T-helper 22 cell (primary cell): Measurements from ENCODE around the gene CAMSAP2.
A peak's percentile ranks its signal among the peaks of the same experiment; 100 is the strongest.

Experiments used
- DNase-seq: peaks from one replicate; pipeline ENCODE4 v3.0.0-alpha.2; 2020; ENCODE audit warnings: low read depth

The CAMSAP2 gene

DNA sequence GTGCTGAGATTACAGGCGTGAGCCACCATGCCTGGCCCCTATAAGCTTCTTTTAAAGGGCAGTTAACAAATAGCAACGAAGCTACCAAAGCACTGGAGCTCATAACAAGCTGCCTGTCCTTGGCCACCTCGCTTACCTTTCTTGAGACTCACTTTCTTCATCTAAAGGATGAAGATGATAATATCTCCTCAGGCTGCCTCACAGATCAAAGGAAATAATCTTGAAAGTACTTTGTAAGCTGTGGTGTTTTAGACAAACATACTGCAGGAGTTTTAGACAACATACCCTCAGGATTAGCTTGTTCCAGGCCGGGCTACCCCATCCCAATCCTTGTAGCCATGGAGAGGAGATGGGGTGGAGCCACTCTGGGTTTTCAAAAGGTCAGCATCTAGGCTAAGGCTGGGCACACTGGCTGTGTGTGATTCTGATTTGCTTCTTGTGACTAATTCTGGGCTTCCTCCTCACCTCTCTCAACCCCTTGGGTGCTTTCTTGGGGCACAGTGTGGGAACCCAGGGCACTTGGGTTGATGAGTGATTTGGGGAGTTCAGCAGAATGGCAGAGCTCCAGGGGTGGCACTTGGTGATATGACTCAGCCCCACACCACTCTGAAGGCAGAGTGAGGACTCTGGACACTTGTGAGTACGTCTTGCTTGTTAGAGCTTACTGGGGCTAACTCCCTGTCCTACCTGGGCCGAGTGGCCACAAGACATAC lies 139.3 kb downstream of the CAMSAP2 start:
- DNase-seq = peak; percentile 21

- DNase-seq = no peak
Observed at GRCh38 chr1:200880212-200880611, 141.5 kb downstream of the CAMSAP2 start.

DNA sequence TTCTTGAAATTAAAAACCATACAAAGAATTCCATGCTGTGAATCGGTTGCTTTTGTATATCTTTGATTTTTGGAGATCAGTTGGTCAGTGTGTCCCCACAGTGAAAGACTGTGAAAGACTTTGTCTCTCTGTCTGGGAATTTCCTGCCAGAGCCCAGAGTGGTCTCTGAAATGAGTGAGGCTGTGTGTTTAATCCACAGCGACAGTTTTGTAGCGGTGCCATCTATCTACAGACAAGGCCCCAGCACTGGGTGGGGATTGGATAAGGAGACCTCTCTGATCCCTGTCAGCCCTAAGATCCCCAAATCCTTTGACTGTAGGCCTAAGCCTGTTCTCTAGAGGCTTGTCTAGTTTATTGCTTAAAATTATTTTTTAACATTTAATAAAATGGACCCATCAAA lies 144.4 kb downstream of the CAMSAP2 start:
- no peak for DNase-seq

DNA sequence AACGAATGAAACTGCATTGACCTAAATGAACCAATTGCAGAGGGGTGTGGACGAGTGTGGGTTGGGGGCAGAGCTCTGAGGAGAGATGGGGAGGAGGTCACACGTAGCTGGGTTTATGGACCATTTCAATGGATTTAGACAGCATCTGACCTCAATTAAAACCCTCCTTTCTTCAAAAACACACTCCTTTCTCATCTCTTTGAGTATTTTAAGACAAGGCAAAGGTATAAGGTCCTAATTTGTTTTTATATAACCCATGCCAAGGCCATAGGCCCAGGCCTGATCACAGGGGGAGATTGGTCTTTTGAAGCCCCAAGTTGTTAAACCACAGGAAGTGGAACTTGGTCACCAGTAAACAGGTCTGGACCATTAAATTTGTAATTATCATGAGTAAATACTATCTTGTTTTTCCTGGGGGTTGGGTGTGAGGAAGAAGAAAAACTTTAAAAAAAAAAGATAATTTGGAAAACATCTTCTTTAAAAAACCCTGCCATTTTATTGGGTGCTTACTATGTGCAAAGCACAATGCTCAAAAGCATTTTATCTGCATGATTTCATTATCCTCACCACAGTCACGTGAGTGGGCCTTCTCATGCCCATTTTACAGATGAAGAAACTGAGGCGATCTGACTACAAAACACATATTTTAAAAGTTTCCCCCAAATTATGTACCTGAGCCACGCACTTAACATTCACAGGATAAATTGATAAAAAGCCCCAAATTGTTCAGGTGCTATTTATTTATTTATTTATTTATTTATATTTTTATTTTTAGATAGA lies 147.1 kb downstream of the CAMSAP2 start:
- no peak for DNase-seq

DNA sequence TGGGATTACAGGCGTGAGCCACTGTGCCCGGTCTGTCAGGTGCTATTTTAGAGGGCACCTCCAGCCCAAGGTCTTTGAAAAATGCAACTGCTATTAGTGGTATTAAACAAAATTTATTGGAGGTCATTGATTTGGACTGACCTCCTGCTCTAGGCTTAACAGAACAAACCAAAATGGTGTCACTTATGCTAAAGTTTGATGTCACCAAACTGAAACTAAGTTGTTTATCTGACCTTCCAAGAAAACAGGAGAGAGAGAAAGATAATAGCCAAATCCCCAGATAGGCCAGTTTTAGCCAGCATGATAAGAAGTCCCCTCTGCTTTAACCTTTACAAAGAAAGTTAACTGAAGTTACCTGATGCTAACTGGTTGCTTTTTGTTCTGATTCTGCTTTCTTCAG lies 147.9 kb downstream of the CAMSAP2 start:
- no peak for DNase-seq

DNA sequence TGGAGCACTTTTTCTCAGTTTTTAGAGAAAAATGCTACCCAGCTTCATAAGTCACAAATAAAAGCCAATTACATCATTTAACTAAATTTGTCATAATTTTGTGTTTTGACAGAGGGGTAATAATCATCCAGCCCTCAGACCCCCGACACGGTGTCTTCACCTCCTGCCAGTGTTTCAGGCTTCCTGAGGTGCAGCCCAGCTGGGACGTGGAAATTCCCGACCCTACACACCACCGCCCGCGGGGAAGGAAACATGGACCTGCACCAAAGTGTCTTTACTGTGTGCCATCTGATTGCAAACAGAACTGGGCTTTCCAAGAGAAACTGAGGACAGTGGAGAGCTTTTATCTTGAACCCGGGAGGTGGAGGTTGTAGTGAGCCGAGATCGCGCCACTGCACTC lies 148.3 kb downstream of the CAMSAP2 start:
- no peak for DNase-seq

DNA sequence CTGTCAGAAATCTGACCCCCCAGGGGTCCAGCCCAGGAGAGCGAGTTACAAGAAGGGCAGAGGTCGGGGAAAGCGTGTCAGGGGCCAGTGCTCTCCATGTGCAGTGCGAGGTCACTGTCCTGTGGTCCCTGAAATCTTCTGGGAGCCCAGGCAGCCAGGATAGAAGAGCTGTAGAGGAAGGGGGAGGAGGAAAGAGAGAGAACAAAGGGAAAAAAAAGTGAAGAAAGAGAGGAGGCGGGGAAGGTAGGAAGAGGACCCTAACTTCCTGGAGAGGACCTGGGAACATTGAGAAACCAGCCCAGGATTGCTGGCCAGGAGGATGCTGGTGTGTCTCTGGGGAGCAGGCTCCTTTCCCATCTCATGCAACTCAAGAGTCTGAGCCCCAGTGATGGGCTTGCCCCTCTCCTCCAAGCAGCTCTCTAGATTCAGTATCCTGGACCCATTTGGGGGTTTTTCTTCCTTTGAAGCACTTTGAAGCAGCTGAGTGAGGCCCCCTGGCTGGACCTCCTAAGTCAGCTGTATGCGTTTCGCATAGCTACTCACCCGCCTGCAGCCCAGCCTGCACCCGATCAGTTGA lies 149.2 kb downstream of the CAMSAP2 start:
- no peak for DNase-seq

GRCh38 chr1:200888349-200888838 lies 149.7 kb downstream of the CAMSAP2 start:
- peak; percentile 43 for DNase-seq

DNA sequence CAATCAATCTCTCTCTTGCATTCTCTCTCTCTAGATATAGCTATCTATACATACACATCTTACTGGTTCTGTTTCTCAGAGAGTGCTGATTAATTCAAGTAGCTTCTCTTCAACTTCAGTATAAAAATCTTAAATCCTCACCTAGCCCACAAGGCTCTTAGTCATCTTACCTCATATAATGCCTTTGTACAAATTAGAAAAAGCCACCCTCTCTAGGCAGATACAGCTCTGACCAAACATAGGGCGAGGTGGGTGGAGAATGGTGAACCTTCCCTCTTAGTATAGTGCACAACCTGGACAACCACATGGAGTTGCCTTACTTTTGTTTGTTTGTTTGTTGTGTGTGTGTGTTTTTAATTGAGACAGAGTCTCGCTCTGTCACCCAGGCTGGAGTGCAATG lies 150.9 kb downstream of the CAMSAP2 start:
- no peak for DNase-seq

DNA sequence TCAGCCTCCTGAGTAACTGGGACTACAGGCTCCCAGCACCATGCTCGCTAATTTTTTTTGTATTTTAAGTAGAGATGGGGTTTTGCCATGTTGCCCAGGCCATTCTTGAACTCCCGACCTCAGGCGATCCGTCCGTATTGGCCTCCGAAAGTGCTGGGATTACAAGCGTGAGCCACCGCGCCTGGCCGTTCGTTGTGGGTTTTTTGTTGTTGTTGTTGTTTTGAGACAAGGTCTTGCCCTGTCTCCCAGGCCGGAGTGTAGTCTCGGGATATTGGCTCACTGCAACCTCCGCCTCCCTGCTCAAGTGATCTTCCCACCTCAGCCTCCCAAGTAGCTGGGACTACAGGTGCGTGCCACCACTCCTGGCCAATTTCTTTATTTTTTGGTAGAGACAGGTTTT lies 151.3 kb downstream of the CAMSAP2 start:
- DNase-seq = no peak

GRCh38 chr1:200890818-200891773 lies 152.4 kb downstream of the CAMSAP2 start:
- DNase-seq = no peak

DNA sequence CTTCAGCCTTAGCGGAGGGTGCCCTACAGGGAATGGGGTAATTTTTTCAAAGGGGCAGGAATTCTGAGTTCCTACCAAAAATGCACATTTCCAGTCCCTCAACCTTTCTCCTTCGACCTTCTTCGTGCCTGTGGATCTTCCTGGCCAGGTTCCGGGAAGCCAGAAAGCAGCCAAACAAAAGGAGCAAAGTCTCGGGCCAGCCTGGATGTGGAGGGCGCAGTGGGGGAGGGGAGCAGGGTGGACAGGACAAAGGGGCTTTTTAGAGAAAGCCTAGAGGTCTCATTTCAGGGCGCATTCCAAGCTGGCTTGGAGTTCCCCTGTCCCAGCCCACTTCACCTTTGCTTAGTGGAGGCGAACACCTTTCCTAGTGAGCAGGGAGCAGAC lies 153.1 kb downstream of the CAMSAP2 start:
- no peak for DNase-seq

DNA sequence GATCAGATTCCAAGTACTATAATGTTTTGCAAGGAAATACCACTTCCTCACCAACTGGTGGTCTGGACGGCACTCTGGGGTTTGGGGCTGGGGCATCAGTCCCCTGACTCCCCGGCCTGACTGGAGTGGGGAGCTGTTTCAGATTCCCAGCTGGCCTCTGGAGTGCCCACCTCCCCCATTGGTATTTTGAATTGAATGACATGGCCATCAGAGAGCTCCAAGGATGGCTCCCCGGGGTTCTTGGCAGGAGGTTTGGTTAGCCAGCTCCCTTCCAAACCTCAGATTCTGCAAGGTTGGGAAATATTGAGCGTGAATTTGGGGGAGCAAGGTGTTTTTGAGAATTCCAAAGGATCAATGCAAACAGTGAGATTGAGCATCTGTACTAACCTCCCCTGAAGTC lies 153.9 kb downstream of the CAMSAP2 start:
- DNase-seq = no peak

GRCh38 chr1:200892958-200893357 lies 154.3 kb downstream of the CAMSAP2 start:
- no peak for DNase-seq

DNA sequence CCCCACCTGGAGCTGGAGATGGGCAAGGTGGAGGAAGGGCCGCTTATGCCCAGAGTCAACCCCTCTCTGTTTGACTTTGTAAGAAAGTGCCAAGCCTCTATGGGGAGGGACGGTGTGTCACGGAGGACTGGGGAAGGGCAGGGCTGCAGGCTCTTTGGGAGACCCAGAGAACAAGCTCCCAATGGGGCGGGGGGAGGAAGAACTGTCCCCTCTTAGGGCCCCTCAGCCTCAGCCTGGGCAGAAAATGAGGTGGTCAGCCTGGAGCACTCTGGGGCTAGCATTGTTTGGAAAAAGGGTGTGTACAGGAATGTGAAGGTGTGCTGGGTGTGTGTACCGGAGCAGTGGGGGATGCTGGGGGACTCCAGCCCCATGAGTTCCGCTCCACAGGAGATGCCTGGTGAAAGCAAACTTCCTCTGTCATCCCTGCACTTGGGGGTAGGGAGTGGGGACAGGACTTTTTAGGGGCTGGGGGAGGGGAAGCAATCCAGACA lies 154.8 kb downstream of the CAMSAP2 start:
- no peak for DNase-seq

DNA sequence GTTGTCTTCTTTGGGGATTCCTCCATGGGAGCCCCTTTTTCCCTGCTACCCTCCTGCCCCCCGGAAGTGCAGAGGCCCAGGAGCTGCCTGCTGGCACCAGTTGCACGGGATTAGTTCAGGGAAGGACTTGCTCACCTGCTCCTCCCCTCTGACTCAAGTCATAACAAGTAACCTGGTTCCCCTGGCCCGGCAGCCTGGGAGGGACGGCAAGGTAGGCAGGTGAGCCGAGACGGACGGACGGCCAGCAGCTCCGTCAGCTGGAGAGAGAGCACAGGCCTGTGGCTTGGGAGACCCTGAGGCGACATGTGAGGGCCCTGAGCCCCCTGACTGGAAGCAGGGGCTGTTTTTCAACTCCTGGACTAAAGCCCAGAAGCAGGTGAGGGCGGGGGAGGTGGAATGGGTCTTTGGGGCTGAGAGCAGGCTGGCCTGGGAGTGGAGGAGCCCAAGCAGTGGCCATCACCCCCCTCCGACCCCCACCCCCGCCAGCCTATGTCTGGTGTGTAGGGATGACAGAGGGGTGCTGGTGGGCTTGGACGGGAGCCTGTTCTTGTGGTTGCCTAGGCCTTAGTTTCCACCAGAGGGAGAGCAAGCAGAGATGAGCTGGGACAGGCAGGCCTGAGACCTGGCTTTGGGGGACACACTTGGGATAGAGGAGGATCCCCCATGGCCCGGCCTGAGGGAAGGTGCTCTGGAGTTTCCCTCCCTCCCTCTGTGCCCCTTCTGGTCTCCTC lies 156.2 kb downstream of the CAMSAP2 start, which contains the start of gene INAVA:
Gene INAVA, plus strand, starts transcription at position 189 of the 731 bp plus-strand sequence. CDS start 3,501 bp downstream, outside the sequence.
- DNase-seq = no peak

GRCh38 chr1:200895443-200895789 lies 156.7 kb downstream of the CAMSAP2 start:
- DNase-seq = no peak

DNA sequence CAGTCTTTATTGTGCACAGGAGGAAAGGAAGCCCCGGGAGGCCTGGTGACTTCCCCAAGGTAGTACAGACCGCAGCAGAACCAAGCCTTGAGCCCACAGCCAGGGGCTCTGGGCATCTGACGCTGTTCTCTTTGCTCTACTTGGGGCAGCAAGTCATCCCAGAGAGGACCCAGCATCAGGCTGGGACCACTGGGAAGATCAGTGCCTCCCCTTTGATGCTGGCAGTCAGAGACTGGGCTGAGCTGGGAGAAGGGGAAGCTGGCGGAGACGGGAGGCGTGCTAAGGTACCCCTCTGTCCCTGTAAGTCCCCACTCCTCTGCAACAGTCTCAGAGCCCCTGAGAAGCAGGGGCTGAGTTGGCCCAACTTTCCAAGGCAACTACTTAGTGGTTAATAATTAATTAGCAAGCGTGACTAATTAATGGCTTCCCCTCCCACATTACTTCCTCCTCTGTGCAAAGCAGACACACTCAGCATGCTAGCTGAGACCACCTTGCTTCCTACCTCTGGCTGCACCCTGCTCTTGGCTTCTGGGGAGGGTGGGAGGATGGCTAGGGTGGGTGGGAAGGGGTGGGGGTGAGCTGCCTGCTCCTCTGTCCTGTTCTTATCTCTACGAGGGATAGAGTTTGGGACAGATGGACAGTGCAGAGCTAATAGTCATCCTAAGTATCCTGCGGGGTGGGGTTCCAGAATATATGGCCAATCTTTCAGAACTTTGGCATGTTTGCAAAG lies 157.3 kb downstream of the CAMSAP2 start:
- no peak for DNase-seq

- DNase-seq = no peak
Observed at GRCh38 chr1:200896531-200897196, 158.0 kb downstream of the CAMSAP2 start.

GRCh38 chr1:200897259-200897658 lies 158.6 kb downstream of the CAMSAP2 start:
- DNase-seq = no peak
